IMR-90 (cell line): ENCODE data around the gene GPR21. TPM values are rescaled to one million over a fixed set of nuclear protein-coding genes. Genes with fewer than 3 reads are reported as not detected.

Experiments used
- ATAC-seq: fragments of 200-7000 bp; cut with Tn5 transposase; 2 replicates; pipeline ENCODE4 v1.9.1; 2020; ENCODE audit warnings: low read depth, mild to moderate bottlenecking, moderate library complexity
- BruUV-seq: library from RNA; stranded (reverse); fragments of 400-500 nt; replicated peaks from 2 replicates; lab custom pipeline; 2021; lab: Mats Ljungman, UMichigan
- CTCF ChIA-PET: fragments of 300-600 bp; formaldehyde crosslinking; extraction: SDS; loops from one replicate; lab custom pipeline; 2021; ENCODE audit warnings: antibody characterized with exemption; lab: Yijun Ruan, JAX
- POLR2A ChIA-PET: fragments of 300-600 bp; sonication (Branson Sonifier 250); formaldehyde crosslinking; loops from one replicate; lab custom pipeline; 2022; ENCODE audit warnings: antibody characterized with exemption; ENCODE audit not compliant: unreplicated experiment; lab: Charles Lee
- DNase-seq: peaks from one replicate; pipeline ENCODE4 v3.0.0; 2013
- H2AFZ ChIP-seq: replicated peaks from 2 replicates; pipeline ENCODE3; 2013; ENCODE audit warnings: low read length, mild to moderate bottlenecking; ENCODE audit not compliant: poor library complexity
- H2AK5ac ChIP-seq: 2 replicates; pipeline ENCODE4 v1.6.1; 2013; ENCODE audit warnings: low read depth, low read length, inconsistent platforms
- H2AK9ac ChIP-seq: replicated peaks from 2 replicates; pipeline ENCODE3; 2013; ENCODE audit warnings: mild to moderate bottlenecking, low read depth, low read length, moderate library complexity; ENCODE audit not compliant: poor library complexity
- H2BK120ac ChIP-seq: 2 replicates; pipeline ENCODE4 v1.6.1; 2013; ENCODE audit warnings: low read depth, low read length, inconsistent platforms
- H2BK15ac ChIP-seq: 3 replicates; pipeline ENCODE4 v1.6.1; 2013; ENCODE audit warnings: low read depth, low read length, inconsistent platforms
- H2BK20ac ChIP-seq: 2 replicates; pipeline ENCODE4 v1.6.1; 2013; ENCODE audit warnings: low read depth, mild to moderate bottlenecking, inconsistent platforms, low read length, moderate library complexity
- H2BK5ac ChIP-seq: 2 replicates; pipeline ENCODE4 v1.6.1; 2013; ENCODE audit warnings: mild to moderate bottlenecking, low read depth, low read length, inconsistent platforms; ENCODE audit not compliant: poor library complexity, severe bottlenecking
- H3K14ac ChIP-seq: replicated peaks from 2 replicates; pipeline ENCODE4 v1.6.1; 2013; ENCODE audit warnings: low read depth, low read length, inconsistent platforms
- H3K18ac ChIP-seq: 2 replicates; pipeline ENCODE4 v1.6.1; 2013; ENCODE audit warnings: low read depth, low read length, control low read depth
- H3K23ac ChIP-seq: 2 replicates; pipeline ENCODE4 v1.6.1; 2013; ENCODE audit warnings: low read depth, low read length, inconsistent platforms
- H3K27ac ChIP-seq: 2 replicates; pipeline ENCODE4 v1.5.1; 2013; ENCODE audit warnings: mild to moderate bottlenecking, control low read depth, low read length; ENCODE audit not compliant: insufficient read depth
- H3K27me3 ChIP-seq: 2 replicates; pipeline ENCODE4 v1.6.1; 2013; ENCODE audit warnings: low read length; ENCODE audit not compliant: control insufficient read depth, insufficient read depth
- H3K36me3 ChIP-seq: 2 replicates; pipeline ENCODE4 v1.6.1; 2013; ENCODE audit warnings: low read length, mixed read lengths; ENCODE audit not compliant: control insufficient read depth, insufficient read depth
- H3K4ac ChIP-seq: 2 replicates; pipeline ENCODE4 v1.6.1; 2013; ENCODE audit warnings: low read depth, low read length, inconsistent platforms
- H3K4me1 ChIP-seq: 2 replicates; pipeline ENCODE4 v1.6.1; 2013; ENCODE audit warnings: low read length, mixed read lengths; ENCODE audit not compliant: control insufficient read depth, insufficient read depth
- H3K4me2 ChIP-seq: 2 replicates; pipeline ENCODE4 v1.6.1; 2013; ENCODE audit warnings: low read depth, mild to moderate bottlenecking, control low read depth, low read length, moderate library complexity
- H3K4me3 ChIP-seq: 2 replicates; pipeline ENCODE4 v1.5.1; 2013; ENCODE audit warnings: low read depth, mild to moderate bottlenecking, control low read depth, low read length, moderate library complexity; ENCODE audit not compliant: insufficient read depth
- H3K56ac ChIP-seq: 2 replicates; pipeline ENCODE4 v1.6.1; 2013; ENCODE audit warnings: low read length, inconsistent platforms; ENCODE audit not compliant: insufficient read depth; ENCODE audit errors: extremely low read depth
- H3K79me1 ChIP-seq, 2 experiments: 2 replicates each; pipeline ENCODE4 v1.6.1; 2013; ENCODE audit warnings: low read length in 2 of 2, inconsistent platforms in 1 of 2, low read depth in 1 of 2
- H3K9ac ChIP-seq: 2 replicates; pipeline ENCODE4 v1.6.1; 2013; ENCODE audit warnings: low read depth, low read length, control low read depth
- H3K9me1 ChIP-seq: 2 replicates; pipeline ENCODE4 v1.6.1; 2013; ENCODE audit warnings: low read length, inconsistent platforms; ENCODE audit not compliant: insufficient read depth
- H3K9me3 ChIP-seq: 2 replicates; pipeline ENCODE4 v1.6.1; 2013; ENCODE audit warnings: low read length; ENCODE audit not compliant: control insufficient read depth, insufficient read depth
- H4K20me1 ChIP-seq: 2 replicates; pipeline ENCODE4 v1.6.1; 2013; ENCODE audit warnings: low read length, inconsistent platforms; ENCODE audit not compliant: insufficient read depth
- H4K5ac ChIP-seq: 2 replicates; pipeline ENCODE4 v1.6.1; 2013; ENCODE audit warnings: mild to moderate bottlenecking, low read depth, low read length, control low read depth
- H4K8ac ChIP-seq, 2 experiments: 2 replicates each; pipeline ENCODE4 v1.6.1; 2013; ENCODE audit warnings: low read depth in 2 of 2, low read length in 2 of 2, control low read depth in 1 of 2, inconsistent platforms in 1 of 2
- H4K91ac ChIP-seq: 2 replicates; pipeline ENCODE4 v1.6.1; 2013; ENCODE audit warnings: low read depth, low read length, inconsistent platforms; ENCODE audit not compliant: insufficient read depth
- BHLHE40 ChIP-seq: fragments of 150-350 bp; IDR thresholded peaks from 2 replicates; pipeline ENCODE4 v1.6.1; 2016; ENCODE audit warnings: mild to moderate bottlenecking, low read depth, low read length
- CEBPB ChIP-seq: IDR thresholded peaks from 2 replicates; pipeline ENCODE4 v1.6.1; 2012; ENCODE audit warnings: low read depth, low read length, improper control_type of control experiment
- FOS ChIP-seq: fragments of 150-350 bp; IDR thresholded peaks from 2 replicates; pipeline ENCODE4 v1.6.1; 2016; ENCODE audit warnings: low read depth, low read length
- MAFK ChIP-seq: IDR thresholded peaks from 2 replicates; pipeline ENCODE4 v1.6.1; 2012; ENCODE audit warnings: low read depth, low read length, improper control_type of control experiment
- MXI1 ChIP-seq: IDR thresholded peaks from 2 replicates; pipeline ENCODE4 v1.6.1; 2012; ENCODE audit warnings: low read depth, mild to moderate bottlenecking, low read length, moderate library complexity, borderline replicate concordance
- SMC3 ChIP-seq: fragments of 150-350 bp; IDR thresholded peaks from 2 replicates; pipeline ENCODE4 v1.6.1; 2016; ENCODE audit warnings: low read depth, mild to moderate bottlenecking, antibody characterized with exemption, low read length, moderate library complexity
- WGBS, 2 experiments: methylation state at CpG; one replicate each; pipeline versions ENCODE4 v1.1.5 to v1.1.7; 2013; ENCODE audit warnings: missing lambda C conversion rate in 2 of 2; ENCODE audit not compliant: insufficient read length in 1 of 2; ENCODE audit errors: extremely low coverage in 2 of 2; 5-methylcytosine and 5-hydroxymethylcytosine counted together
- dilution Hi-C: fragments of 300-500 bp; cut with HindIII; formaldehyde crosslinking; loops from one replicate; pipeline ENCODE4 v1.14.3; 2018; ENCODE audit warnings: low sequenced_read_pairs; ENCODE audit not compliant: unreplicated experiment
- in situ Hi-C: fragments of 300-500 bp; cut with MboI; formaldehyde crosslinking; loops from 3 replicates; pipeline ENCODE4 v1.14.3; 2019; ENCODE audit warnings: low sequenced_read_pairs, inconsistent platforms, mixed read lengths
- intact Hi-C: fragments of 100-400 bp; cut with micrococcal nuclease; formaldehyde crosslinking; loops from 2 replicates; pipeline ENCODE4 v1.10.0; 2022
- polyA plus RNA-seq, 3 experiments: library from polyadenylated mRNA; depleted of rRNA; stranded (reverse); fragments of >200 nt; gene quantifications; 2 replicates each; pipeline ENCODE4 v1.2.3, GENCODE V29; 2012; ENCODE audit warnings: low replicate concordance in 1 of 3
- total RNA-seq: library from RNA; depleted of rRNA; stranded (reverse); fragments of >200 nt; gene quantifications from 2 replicates; pipeline ENCODE4 v1.2.3, GENCODE V29; 2012

The GPR21 gene
- total and polyA plus RNA-seq, 2 of the 4 experiments (the other 2 are of a cell fraction): 0.90 TPM; not detected in 1

DNA sequence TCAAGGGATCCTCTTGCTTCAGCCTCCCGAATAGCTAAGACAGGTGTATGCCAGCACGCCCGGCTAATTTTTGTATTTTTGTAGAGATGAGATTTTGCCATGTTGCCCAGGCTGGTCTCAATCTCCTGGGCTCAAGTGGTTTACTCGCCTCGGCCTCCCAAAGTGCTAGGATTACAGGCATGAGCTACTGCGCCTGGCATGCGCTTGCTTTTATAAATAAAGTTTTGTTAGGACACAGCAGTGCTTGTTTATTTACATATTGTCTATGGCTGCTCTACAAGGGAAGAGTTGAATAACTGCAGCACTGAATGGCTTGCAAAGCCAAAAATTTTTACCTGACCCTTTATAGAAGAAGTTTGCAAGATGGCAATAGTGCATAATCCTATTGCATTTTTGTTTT is 27.7 kb downstream of the GPR21 start:
- Histone ChIP-seq H2BK120ac (peak overlapping the region; percentile 73; the same call in 1 of the 2 replicates), H4K8ac (no peak overlapping the region), H3K36me3 (peaks cover 4% of the 10 kb centered on the region), H3K14ac (no peak overlapping the region), H3K4ac (peak overlapping the region; percentile 68), H3K9ac (no peak overlapping the region), H2BK15ac (no peak overlapping the region), H3K56ac (no peak overlapping the region), H4K5ac (no peak overlapping the region), H3K27me3 (no peaks in the 10 kb centered on the region), H3K4me1 (peaks cover 13% of the 10 kb centered on the region), H2AK9ac (no peak overlapping the region), H3K9me3 (no peaks in the 10 kb centered on the region), H2AK5ac (peak overlapping the region; percentile 3; the same call in 1 of the 2 replicates), H4K91ac (peak overlapping the region; percentile 43; the same call in 1 of the 2 replicates), H3K27ac (no peak overlapping the region), H3K4me2 (no peak overlapping the region), H3K23ac (0 out of 2 replicates have a peak overlapping the region, but pooled peaks have one; percentile 41), H3K9me1 (peaks cover 7% of the 10 kb centered on the region), H2AFZ (no peak overlapping the region), H4K20me1 (peaks cover 3% of the 10 kb centered on the region; the same call in 1 of the 2 replicates), H3K4me3 (no peak overlapping the region), H2BK5ac (no peak overlapping the region), H3K79me1 (peaks cover 2 to 16% of the 10 kb centered on the region in 2 experiments; a peak in 2 of 4 replicates), H3K18ac (0 out of 2 replicates have a peak overlapping the region, but pooled peaks have one; percentile 3), H2BK20ac (no peak overlapping the region; the same call in 1 of the 2 replicates)
- ChIA-PET POLR2A (no interaction called here), CTCF (no interaction called here)
- BruUV-seq: no TSS peak
- DNase-seq (no peak), ATAC-seq (no peak)
- in situ Hi-C loops (no loop called here), intact Hi-C loops (no loop called here), dilution Hi-C loops (no loop called here)
- 86% methylated on average over 2 of the region's 7 CpGs; no CpG with 5 or more reads in 1 of the 2 experiments for WGBS, 2 experiments
- TF ChIP-seq MAFK (no peak), SMC3 (no peak), BHLHE40 (no peak), CEBPB (no peak), MXI1 (no peak), FOS (no peak)
